SU-DHL-6 (cell line): ENCODE measurements around the gene OAT.

Experiments used
- CTCF ChIP-seq: fragments of 200-600 bp; sonication (generic); IDR thresholded peaks from one replicate; pipeline ENCODE4 v1.5.1; 2017; ENCODE audit warnings: antibody characterized with exemption, mild to moderate bottlenecking, low read length, moderate library complexity; ENCODE audit not compliant: insufficient read depth, poor library complexity, severe bottlenecking
- EZH2phosphoT487 ChIP-seq: fragments of 200-600 bp; sonication (generic), shearing (Covaris generic); conservative IDR thresholded peaks from 2 replicates; pipeline ENCODE4 v1.6.1; 2018; ENCODE audit warnings: mild to moderate bottlenecking, antibody characterized with exemption, low read length, moderate library complexity, mixed read lengths

GRCh38 chr10:124420254-124420653, 1.5 kb upstream of the OAT start:
- no peak for TF ChIP-seq CTCF
- TF ChIP-seq EZH2phosphoT487, result no peak
